ENCODE data around the gene KRTAP10-9. TPM values are rescaled to one million over a fixed set of nuclear protein-coding genes. Genes with fewer than 3 reads are reported as not detected.

KRTAP10-9 gene
- total and polyA plus RNA-seq, 2 of the 8 experiments (the other 6 are each of a cell fraction or from before 2014, with no cell fraction given): not detected

DNA sequence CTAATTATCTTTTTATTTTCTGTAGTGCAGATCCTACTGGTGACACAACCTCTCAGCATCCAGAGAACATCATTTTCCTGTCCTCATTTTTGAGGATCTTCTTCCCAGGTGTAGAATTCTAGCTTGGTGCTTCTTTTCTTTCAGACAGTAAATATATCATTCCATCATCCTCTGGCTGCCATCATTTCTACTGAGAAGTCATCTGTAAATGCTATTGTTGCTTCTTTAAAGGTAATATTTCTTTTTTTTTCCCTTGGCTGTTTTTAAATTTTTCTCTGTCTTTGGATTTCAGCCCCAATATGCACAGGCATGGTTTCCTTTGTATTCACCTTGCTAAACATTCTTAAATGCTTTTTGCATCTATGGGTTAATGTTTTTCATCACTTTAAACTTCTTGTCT is 3.3 kb upstream of the KRTAP10-9 start:
- H3K27me3 ChIP-seq (replicated peaks in 1 of 4; ENCODE audit: control insufficient read depth in 3 of 4, extremely low read depth in 1 of 4, insufficient read depth in 3 of 4, low read length in 3 of 4): no peaks in the 10 kb centered on the region
- H2BK15ac ChIP-seq (ENCODE audit: low read length): no peak overlapping the region
- no peak overlapping the region for H2AK5ac ChIP-seq (ENCODE audit: low read depth, low read length)
- H3K23ac ChIP-seq (ENCODE audit: insufficient read length): no peak overlapping the region
- no peak overlapping the region for H3K14ac ChIP-seq (ENCODE audit: insufficient read length)
- H3K9ac ChIP-seq (replicated peaks in 1 of 4; ENCODE audit: extremely low read depth in 1 of 4, low read depth in 3 of 4, low read length in 3 of 4): no peak overlapping the region
- CTCF ChIA-PET (ENCODE audit: partially characterized antibody): no interaction called here
- no peaks in the 10 kb centered on the region for H3K79me2 ChIP-seq (ENCODE audit: control insufficient read depth in 1 of 2, insufficient read depth in 2 of 2, low read length in 2 of 2)
- no peak overlapping the region for H2BK5ac ChIP-seq (ENCODE audit: low read depth, low read length)
- no peak overlapping the region for H3K56ac ChIP-seq (replicated peaks; ENCODE audit: insufficient read length, low read depth, low read length)
- no peak overlapping the region for H4K91ac ChIP-seq (replicated peaks; ENCODE audit: insufficient read length, low read length)
- H3K4ac ChIP-seq (replicated peaks; ENCODE audit: insufficient read length, low read depth, low read length): no peak overlapping the region
- FAIRE-seq: no peak
- no peaks in the 10 kb centered on the region for H3K36me3 ChIP-seq (ENCODE audit: control insufficient read depth in 2 of 4, insufficient read depth in 4 of 4, low read length in 3 of 4)
- H3K23me2 ChIP-seq (ENCODE audit: low read depth, low read length): no peaks in the 10 kb centered on the region
- no peak overlapping the region for H2BK120ac ChIP-seq (replicated peaks; ENCODE audit: low read depth, low read length)
- no peaks in the 10 kb centered on the region for H4K20me1 ChIP-seq (replicated peaks in 1 of 2; ENCODE audit: control insufficient read depth in 1 of 2, insufficient read depth in 2 of 2, low read length in 2 of 2)
- no peak overlapping the region for H2AFZ ChIP-seq (ENCODE audit: low read length)
- H3K4me1 ChIP-seq (replicated peaks in 1 of 4; ENCODE audit: control insufficient read depth in 3 of 4, insufficient read depth in 4 of 4, low read length in 3 of 4): no peaks in the 10 kb centered on the region; a peak in 2 of 7 replicates
- H4K8ac ChIP-seq (ENCODE audit: extremely low read depth, insufficient read depth, low read length): no peak overlapping the region
- no peak overlapping the region for H4K5ac ChIP-seq (ENCODE audit: insufficient read length, low read depth, low read length)
- no peak overlapping the region for H3K18ac ChIP-seq (ENCODE audit: extremely low read depth, low read length)
- TF ChIP-seq KDM1A (IDR thresholded peaks at IDR 0.05; ENCODE audit: borderline replicate concordance, low read length) (no peak), POLR2AphosphoS5 (IDR thresholded peaks at IDR 0.05; ENCODE audit: low read depth, low read length) (no peak), CHD2 (IDR thresholded peaks at IDR 0.05; ENCODE audit: low read length) (no peak), RNF2 (IDR thresholded peaks at IDR 0.05; ENCODE audit: borderline replicate concordance, low read depth, low read length, missing control alignments, poor library complexity, severe bottlenecking) (no peak), GTF2F1 (IDR thresholded peaks at IDR 0.05; ENCODE audit: borderline replicate concordance, low read depth, low read length) (no peak), CREB1 (IDR thresholded peaks at IDR 0.05) (no peak), HDAC2 (IDR thresholded peaks at IDR 0.05; ENCODE audit: borderline replicate concordance in 1 of 2, low read depth in 2 of 2, low read length in 2 of 2) (no peak), CTBP2 (IDR thresholded peaks at IDR 0.05; ENCODE audit: borderline replicate concordance, insufficient read depth, insufficient read length, low read length) (no peak), KDM4A (IDR thresholded peaks at IDR 0.05; ENCODE audit: low read depth, low read length, severe bottlenecking) (no peak), CBX8 (IDR thresholded peaks at IDR 0.05; ENCODE audit: borderline replicate concordance, low read depth, low read length) (no peak), CHD1 (IDR thresholded peaks at IDR 0.05; ENCODE audit: low read depth, low read length) (no peak)
- TF ChIP-seq, protein P1, sequence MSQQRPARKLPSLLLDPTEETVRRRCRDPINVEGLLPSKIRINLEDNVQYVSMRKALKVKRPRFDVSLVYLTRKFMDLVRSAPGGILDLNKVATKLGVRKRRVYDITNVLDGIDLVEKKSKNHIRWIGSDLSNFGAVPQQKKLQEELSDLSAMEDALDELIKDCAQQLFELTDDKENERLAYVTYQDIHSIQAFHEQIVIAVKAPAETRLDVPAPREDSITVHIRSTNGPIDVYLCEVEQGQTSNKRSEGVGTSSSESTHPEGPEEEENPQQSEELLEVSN (IDR thresholded peaks at IDR 0.05): no peak
- TF ChIP-seq, protein P2, sequence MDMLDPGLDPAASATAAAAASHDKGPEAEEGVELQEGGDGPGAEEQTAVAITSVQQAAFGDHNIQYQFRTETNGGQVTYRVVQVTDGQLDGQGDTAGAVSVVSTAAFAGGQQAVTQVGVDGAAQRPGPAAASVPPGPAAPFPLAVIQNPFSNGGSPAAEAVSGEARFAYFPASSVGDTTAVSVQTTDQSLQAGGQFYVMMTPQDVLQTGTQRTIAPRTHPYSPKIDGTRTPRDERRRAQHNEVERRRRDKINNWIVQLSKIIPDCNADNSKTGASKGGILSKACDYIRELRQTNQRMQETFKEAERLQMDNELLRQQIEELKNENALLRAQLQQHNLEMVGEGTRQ (IDR thresholded peaks at IDR 0.05; ENCODE audit: low read length): no peak
- DNase-seq (ENCODE audit: low read depth in 1 of 2, low spot score in 2 of 2): no peak
- H3K4me2 ChIP-seq (ENCODE audit: insufficient read depth in 1 of 2, low read depth in 2 of 2, low read length in 2 of 2): no peak overlapping the region
- H3K79me1 ChIP-seq (ENCODE audit: low read depth, low read length): no peaks in the 10 kb centered on the region; the same call in 1 of the 2 replicates
- H2BK12ac ChIP-seq (ENCODE audit: low read depth, low read length): no peak overlapping the region
- H3K9me3 ChIP-seq (ENCODE audit: insufficient read depth in 2 of 2, low read depth in 1 of 2, low read length in 1 of 2): peaks cover 18 to 19% of the 10 kb centered on the region in 2 experiments
- H3K27ac ChIP-seq (ENCODE audit: low read depth, low read length): no peak overlapping the region
- POLR2A ChIA-PET (ENCODE audit: partially characterized antibody): no interaction called here
- no peak overlapping the region for H3K4me3 ChIP-seq (ENCODE audit: extremely low read depth in 1 of 4, insufficient read depth in 2 of 4, low read depth in 3 of 4, low read length in 4 of 4)
- H2BK20ac ChIP-seq (ENCODE audit: low read length): no peak overlapping the region

Data from H1 (cell line).